Upper lobe of left lung (tissue), 4 donors: ENCODE measurements around the gene C3orf85.

Experiments
- CTCF ChIP-seq, 6 experiments: fragments of 450-650 bp in 4 of 6; fragments of 200-600 bp in 2 of 6; sonication (generic) in 2 of 6; IDR thresholded peaks; one replicate each; pipeline ENCODE4 v1.5.1; 2016 to 2019; ENCODE audit warnings: antibody characterized with exemption in 6 of 6
- POLR2A ChIP-seq, 4 donors: fragments of 450-650 bp; IDR thresholded peaks; one replicate each; pipeline ENCODE4 v1.5.1; 2016 to 2017; ENCODE audit warnings: antibody characterized with exemption in 4 of 4, mild to moderate bottlenecking in 2 of 4

GRCh38 chr3:109184726-109185125 is 48.2 kb downstream of the C3orf85 start:
- no peak for TF ChIP-seq CTCF (IDR thresholded peaks at IDR 0.05)
- no peak for TF ChIP-seq POLR2A (IDR thresholded peaks at IDR 0.05)
